GM19397 (cell line): Measurements from ENCODE around the gene RAMP2.
"Not testable (repeated sequence)": the region's sequence is repeated elsewhere in the genome, so short reads cannot be mapped to it uniquely, and the experiment has no call there.

Source experiments
- ATAC-seq: cut with Tn5 transposase; IDR thresholded peaks from one replicate; pipeline ENCODE4 v1.9.1; 2021; ENCODE audit warnings: mild to moderate bottlenecking, moderate library complexity; ENCODE audit not compliant: unreplicated experiment

The RAMP2 gene

GRCh38 chr17:42768006-42768405, 7.0 kb downstream of the RAMP2 start:
- not testable (repeated sequence) for ATAC-seq

GRCh38 chr17:42769964-42770363, 8.9 kb downstream of the RAMP2 start:
- ATAC-seq, result not testable (repeated sequence)

GRCh38 chr17:42772945-42773289, 11.9 kb downstream of the RAMP2 start:
- ATAC-seq, result no peak

- ATAC-seq, result no peak
Observed at GRCh38 chr17:42773290-42774035, 12.4 kb downstream of the RAMP2 start, which contains the start of gene VPS25. Gene VPS25 (plus strand): TSS chr17:42773449. CDS start chr17:42773476, 27 bp downstream.

- ATAC-seq, result no peak
Observed at GRCh38 chr17:42774066-42774745, 13.2 kb downstream of the RAMP2 start.

- ATAC-seq, result no peak
Observed at GRCh38 chr17:42775534-42776098, 14.6 kb downstream of the RAMP2 start.

GRCh38 chr17:42778570-42778969, 17.5 kb downstream of the RAMP2 start:
- no peak for ATAC-seq

- ATAC-seq, result no peak
Observed at GRCh38 chr17:42779304-42779935, 18.4 kb downstream of the RAMP2 start.

GRCh38 chr17:42779936-42780850, 19.2 kb downstream of the RAMP2 start, which contains the start of gene WNK4:
Gene WNK4 (plus strand): TSS chr17:42780610. CDS start chr17:42780699, 89 bp downstream.
- no peak for ATAC-seq

- ATAC-seq, result no peak
Observed at GRCh38 chr17:42780851-42781638, 20.0 kb downstream of the RAMP2 start.

- ATAC-seq, result no peak
Observed at GRCh38 chr17:42781639-42782165, 20.7 kb downstream of the RAMP2 start.

GRCh38 chr17:42782166-42783061, 21.4 kb downstream of the RAMP2 start:
- ATAC-seq, result no peak

- no peak for ATAC-seq
Observed at GRCh38 chr17:42783062-42783790, 22.2 kb downstream of the RAMP2 start.

GRCh38 chr17:42783791-42784138, 22.7 kb downstream of the RAMP2 start:
- ATAC-seq, result no peak

- ATAC-seq, result no peak
Observed at GRCh38 chr17:42784409-42784808, 23.4 kb downstream of the RAMP2 start.

- ATAC-seq, result no peak
Observed at GRCh38 chr17:42784811-42785592, 24.0 kb downstream of the RAMP2 start.

- no peak for ATAC-seq
Observed at GRCh38 chr17:42787266-42787665, 26.2 kb downstream of the RAMP2 start.
